Measurements from ENCODE around the gene TRAPPC3.

The TRAPPC3 gene

GRCh38 chr1:36098650-36099365 is 50.5 kb downstream of the TRAPPC3 start:
- H3K4ac ChIP-seq (ENCODE audit: low read depth, low read length), result no peak overlapping the region
- no peak overlapping the region for H2BK120ac ChIP-seq (ENCODE audit: insufficient read depth, low read length, poor library complexity)
- H2AFZ ChIP-seq (ENCODE audit: insufficient read depth, low read length, poor library complexity), result no peak overlapping the region
- H3K9me3 ChIP-seq (ENCODE audit: insufficient read depth, low read depth, low read length), result no peaks in the 10 kb centered on the region
- no peak overlapping the region for H3K18ac ChIP-seq (ENCODE audit: low read length)
- peaks cover 16 to 17% of the 10 kb centered on the region in 2 experiments for H3K36me3 ChIP-seq (ENCODE audit: control insufficient read depth in 1 of 2, insufficient read depth in 2 of 2, low read length in 2 of 2)
- H4K8ac ChIP-seq (ENCODE audit: low read depth, low read length), result no peak overlapping the region
- no peaks in the 10 kb centered on the region for H3K4me1 ChIP-seq (ENCODE audit: control insufficient read depth in 1 of 2, insufficient read depth in 2 of 2, low read length in 2 of 2)
- no peaks in the 10 kb centered on the region for H3K79me2 ChIP-seq (ENCODE audit: control insufficient read depth, insufficient read depth, low read length, poor library complexity)
- no peak overlapping the region for H3K9ac ChIP-seq (ENCODE audit: low read length)
- no CpG with 5 or more reads among the region's 13 CpGs for WGBS (ENCODE audit: extremely low coverage, insufficient coverage, insufficient read length)
- H3K14ac ChIP-seq (ENCODE audit: low read length), result no peak overlapping the region
- H4K91ac ChIP-seq (ENCODE audit: low read depth, low read length), result no peak overlapping the region
- no peak overlapping the region for H4K12ac ChIP-seq (ENCODE audit: low read depth, low read length)
- no peak overlapping the region for H3K4me3 ChIP-seq (ENCODE audit: low read depth, low read length)
- no peak overlapping the region for H3K4me2 ChIP-seq (ENCODE audit: low read length)
- H3K27ac ChIP-seq (ENCODE audit: low read depth, low read length), result no peak overlapping the region
- H3K23ac ChIP-seq (ENCODE audit: low read length), result no peak overlapping the region
- H2BK12ac ChIP-seq (ENCODE audit: low read length), result no peak overlapping the region
- H2BK5ac ChIP-seq (ENCODE audit: low read depth, low read length, poor library complexity), result no peak overlapping the region
- no peak for DNase-seq
- no peak overlapping the region for H2AK5ac ChIP-seq (ENCODE audit: low read length)
- no peaks in the 10 kb centered on the region for H3K79me1 ChIP-seq (ENCODE audit: low read length)
- H3K27me3 ChIP-seq (ENCODE audit: insufficient read depth, low read length), result no peaks in the 10 kb centered on the region

DNA sequence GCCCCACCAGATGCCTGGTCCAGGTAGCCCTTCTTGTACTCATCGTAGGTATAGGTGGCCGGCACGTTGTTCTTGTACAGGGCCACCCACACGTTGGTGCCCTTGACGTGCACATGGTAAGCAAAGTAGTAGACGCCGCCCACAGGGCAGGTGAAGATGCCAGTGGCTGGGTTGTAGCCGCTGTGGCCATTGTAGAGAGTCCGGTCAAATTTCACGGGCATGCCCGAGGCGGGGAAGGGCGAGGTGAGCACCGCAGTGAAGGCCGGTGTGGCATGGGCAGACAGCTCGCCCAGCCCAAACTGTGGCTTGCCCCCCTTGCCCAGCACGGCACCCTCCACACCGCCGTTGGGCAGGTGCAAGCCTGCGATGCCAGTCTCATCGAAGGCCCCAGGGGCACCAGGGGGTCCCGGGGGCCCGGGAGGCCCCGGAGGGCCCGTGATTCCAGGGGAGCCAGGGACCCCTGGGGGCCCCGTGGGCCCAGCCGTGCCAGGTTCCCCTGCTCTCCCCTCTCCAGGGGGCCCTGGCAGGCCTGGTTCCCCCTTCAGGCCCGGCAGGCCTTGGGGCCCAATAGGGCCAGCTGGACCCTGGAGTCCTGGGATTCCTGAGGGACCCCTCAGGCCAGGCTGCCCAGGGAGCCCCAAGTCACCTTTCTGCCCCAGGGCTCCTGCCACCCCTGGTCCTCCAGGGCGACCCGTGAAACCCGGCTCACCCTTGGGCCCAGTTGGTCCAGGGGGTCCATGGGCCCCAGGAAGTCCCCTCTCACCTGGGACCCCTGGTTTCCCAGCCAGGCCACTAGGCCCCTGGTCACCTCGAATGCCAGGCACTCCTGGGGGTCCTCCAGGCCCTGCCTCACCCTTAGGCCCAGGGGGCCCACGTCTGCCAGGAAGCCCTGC is 51.3 kb downstream of the TRAPPC3 start:
- Histone ChIP-seq H3K27me3 (ENCODE audit: insufficient read depth, low read length) (no peaks in the 10 kb centered on the region), H3K36me3 (ENCODE audit: control insufficient read depth in 1 of 2, insufficient read depth in 2 of 2, low read length in 2 of 2) (peaks cover 24 to 25% of the 10 kb centered on the region in 2 experiments), H2BK5ac (ENCODE audit: low read depth, low read length, poor library complexity) (no peak overlapping the region), H2BK120ac (ENCODE audit: insufficient read depth, low read length, poor library complexity) (no peak overlapping the region), H2AK5ac (ENCODE audit: low read length) (no peak overlapping the region), H3K79me2 (ENCODE audit: control insufficient read depth, insufficient read depth, low read length, poor library complexity) (no peaks in the 10 kb centered on the region), H3K4me2 (ENCODE audit: low read length) (no peak overlapping the region), H3K27ac (ENCODE audit: low read depth, low read length) (no peak overlapping the region), H3K9ac (ENCODE audit: low read length) (no peak overlapping the region), H3K4me1 (ENCODE audit: control insufficient read depth in 1 of 2, insufficient read depth in 2 of 2, low read length in 2 of 2) (no peaks in the 10 kb centered on the region), H3K23ac (ENCODE audit: low read length) (no peak overlapping the region), H2BK12ac (ENCODE audit: low read length) (no peak overlapping the region), H3K18ac (ENCODE audit: low read length) (no peak overlapping the region), H4K12ac (ENCODE audit: low read depth, low read length) (no peak overlapping the region), H2AFZ (ENCODE audit: insufficient read depth, low read length, poor library complexity) (no peak overlapping the region), H4K91ac (ENCODE audit: low read depth, low read length) (no peak overlapping the region), H3K79me1 (ENCODE audit: low read length) (no peaks in the 10 kb centered on the region), H3K9me3 (ENCODE audit: insufficient read depth, low read depth, low read length) (no peaks in the 10 kb centered on the region), H4K8ac (ENCODE audit: low read depth, low read length) (peak overlapping the region; percentile 8), H3K14ac (ENCODE audit: low read length) (no peak overlapping the region), H3K4ac (ENCODE audit: low read depth, low read length) (no peak overlapping the region), H3K4me3 (ENCODE audit: low read depth, low read length) (no peak overlapping the region)
- DNase-seq, result no peak
- WGBS (ENCODE audit: extremely low coverage, insufficient coverage, insufficient read length), result no CpG with 5 or more reads among the region's 33 CpGs

DNA sequence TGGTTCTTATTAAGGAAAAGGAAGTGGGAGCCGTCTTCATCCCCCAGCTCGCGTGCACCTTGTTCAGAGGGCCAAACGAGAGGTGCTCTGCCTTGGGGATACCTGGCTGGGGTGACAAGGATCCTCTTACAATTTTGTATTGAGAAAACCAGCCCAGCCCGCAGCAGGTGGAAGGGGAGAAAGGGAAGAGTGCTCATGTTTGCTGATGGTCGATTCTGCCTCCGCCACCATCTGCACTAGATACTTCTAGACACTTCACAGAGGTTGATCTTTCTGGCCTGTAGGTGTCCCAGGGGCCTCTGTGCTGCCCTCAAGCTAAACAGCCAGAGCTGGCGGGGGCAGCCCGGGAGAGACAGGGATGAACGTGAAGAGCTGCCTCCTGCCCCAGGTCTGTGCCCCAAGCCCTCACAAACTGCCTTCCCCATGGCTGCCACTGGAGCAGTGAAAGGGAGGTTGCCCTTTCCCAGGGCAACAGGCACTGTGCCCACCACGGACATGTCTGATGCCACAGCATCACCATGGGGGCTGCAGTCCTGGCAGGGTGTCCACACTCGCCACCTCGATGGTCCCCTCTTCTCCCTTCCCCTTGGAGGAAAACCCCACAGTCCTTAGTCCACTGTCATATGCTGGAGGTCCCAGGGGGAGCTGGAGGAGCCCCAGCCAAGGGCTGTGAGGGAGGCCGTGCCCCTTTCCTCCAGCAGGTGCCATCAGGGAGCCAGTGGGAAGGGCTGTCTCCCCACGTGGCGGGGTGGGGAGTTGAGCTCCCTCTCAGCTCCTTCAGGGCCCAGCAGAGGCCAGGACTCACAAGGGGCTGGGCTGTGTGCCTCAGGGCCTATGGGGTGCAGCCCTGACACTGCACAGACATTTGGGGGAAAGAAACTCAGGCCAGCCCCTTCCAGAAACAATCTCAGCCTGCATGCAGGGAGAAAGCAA is 52.5 kb downstream of the TRAPPC3 start:
- no peak for DNase-seq
- no peak overlapping the region for H2AFZ ChIP-seq (ENCODE audit: insufficient read depth, low read length, poor library complexity)
- H2BK12ac ChIP-seq (ENCODE audit: low read length), result no peak overlapping the region
- H3K4me3 ChIP-seq (ENCODE audit: low read depth, low read length), result no peak overlapping the region
- no peaks in the 10 kb centered on the region for H3K79me1 ChIP-seq (ENCODE audit: low read length)
- no peaks in the 10 kb centered on the region for H3K9me3 ChIP-seq (ENCODE audit: insufficient read depth, low read depth, low read length)
- no peak overlapping the region for H3K18ac ChIP-seq (ENCODE audit: low read length)
- no peaks in the 10 kb centered on the region for H3K27me3 ChIP-seq (ENCODE audit: insufficient read depth, low read length)
- H3K79me2 ChIP-seq (ENCODE audit: control insufficient read depth, insufficient read depth, low read length, poor library complexity), result no peaks in the 10 kb centered on the region
- no peak overlapping the region for H3K4me2 ChIP-seq (ENCODE audit: low read length)
- no peak overlapping the region for H2BK120ac ChIP-seq (ENCODE audit: insufficient read depth, low read length, poor library complexity)
- H4K12ac ChIP-seq (ENCODE audit: low read depth, low read length), result no peak overlapping the region
- H3K4me1 ChIP-seq (ENCODE audit: control insufficient read depth in 1 of 2, insufficient read depth in 2 of 2, low read length in 2 of 2), result no peaks in the 10 kb centered on the region
- no peak overlapping the region for H3K23ac ChIP-seq (ENCODE audit: low read length)
- H4K8ac ChIP-seq (ENCODE audit: low read depth, low read length), result no peak overlapping the region
- no peak overlapping the region for H2AK5ac ChIP-seq (ENCODE audit: low read length)
- H3K4ac ChIP-seq (ENCODE audit: low read depth, low read length), result no peak overlapping the region
- H3K14ac ChIP-seq (ENCODE audit: low read length), result no peak overlapping the region
- no CpG with 5 or more reads among the region's 16 CpGs for WGBS (ENCODE audit: extremely low coverage, insufficient coverage, insufficient read length)
- peaks cover 36 to 37% of the 10 kb centered on the region in 2 experiments for H3K36me3 ChIP-seq (ENCODE audit: control insufficient read depth in 1 of 2, insufficient read depth in 2 of 2, low read length in 2 of 2)
- no peak overlapping the region for H3K27ac ChIP-seq (ENCODE audit: low read depth, low read length)
- no peak overlapping the region for H4K91ac ChIP-seq (ENCODE audit: low read depth, low read length)
- no peak overlapping the region for H2BK5ac ChIP-seq (ENCODE audit: low read depth, low read length, poor library complexity)
- no peak overlapping the region for H3K9ac ChIP-seq (ENCODE audit: low read length)

DNA sequence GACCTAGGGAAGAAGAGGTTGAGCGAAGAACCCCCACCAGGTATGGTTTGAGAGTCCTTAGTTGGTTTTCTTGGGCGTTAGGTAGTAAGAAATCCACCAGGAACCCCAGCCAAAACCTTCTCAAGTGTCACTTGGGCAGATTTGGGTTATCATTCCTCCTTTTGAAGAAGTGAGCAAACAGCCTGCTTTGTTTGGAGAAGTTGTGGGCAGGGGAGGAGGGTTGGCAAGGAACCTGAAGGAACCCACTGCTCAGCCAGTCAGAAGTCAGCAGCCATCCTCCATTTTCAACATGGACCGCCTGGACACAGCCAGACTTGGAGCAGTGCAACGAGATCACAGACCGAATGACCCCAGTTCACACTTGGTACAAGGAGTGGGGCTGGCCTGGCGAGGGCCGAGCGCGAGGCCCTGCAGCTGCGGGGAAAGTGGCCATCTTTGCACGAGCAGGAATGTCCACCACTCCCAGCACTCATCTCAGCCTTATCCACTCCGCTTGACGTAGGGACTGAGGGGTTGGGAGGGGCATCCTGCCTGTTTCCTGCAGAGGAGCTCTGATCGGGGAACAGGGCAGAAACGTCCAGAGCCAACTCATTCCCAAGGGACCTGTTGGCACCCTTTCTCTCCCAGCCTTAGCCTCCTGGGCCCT is 53.4 kb downstream of the TRAPPC3 start:
- Histone ChIP-seq H3K27me3 (ENCODE audit: insufficient read depth, low read length) (no peaks in the 10 kb centered on the region), H3K9me3 (ENCODE audit: insufficient read depth, low read depth, low read length) (no peaks in the 10 kb centered on the region), H3K4me3 (ENCODE audit: low read depth, low read length) (no peak overlapping the region), H2BK5ac (ENCODE audit: low read depth, low read length, poor library complexity) (no peak overlapping the region), H3K79me2 (ENCODE audit: control insufficient read depth, insufficient read depth, low read length, poor library complexity) (no peaks in the 10 kb centered on the region), H4K91ac (ENCODE audit: low read depth, low read length) (no peak overlapping the region), H3K23ac (ENCODE audit: low read length) (no peak overlapping the region), H4K12ac (ENCODE audit: low read depth, low read length) (no peak overlapping the region), H2AFZ (ENCODE audit: insufficient read depth, low read length, poor library complexity) (no peak overlapping the region), H3K18ac (ENCODE audit: low read length) (no peak overlapping the region), H3K4me2 (ENCODE audit: low read length) (no peak overlapping the region), H2BK120ac (ENCODE audit: insufficient read depth, low read length, poor library complexity) (no peak overlapping the region), H2BK12ac (ENCODE audit: low read length) (no peak overlapping the region), H3K9ac (ENCODE audit: low read length) (no peak overlapping the region), H3K79me1 (ENCODE audit: low read length) (no peaks in the 10 kb centered on the region), H2AK5ac (ENCODE audit: low read length) (no peak overlapping the region), H3K14ac (ENCODE audit: low read length) (no peak overlapping the region), H3K36me3 (ENCODE audit: control insufficient read depth in 1 of 2, insufficient read depth in 2 of 2, low read length in 2 of 2) (peaks cover 43 to 45% of the 10 kb centered on the region in 2 experiments), H3K4me1 (ENCODE audit: control insufficient read depth in 1 of 2, insufficient read depth in 2 of 2, low read length in 2 of 2) (no peaks in the 10 kb centered on the region), H3K27ac (ENCODE audit: low read depth, low read length) (no peak overlapping the region), H3K4ac (ENCODE audit: low read depth, low read length) (no peak overlapping the region), H4K8ac (ENCODE audit: low read depth, low read length) (no peak overlapping the region)
- WGBS (ENCODE audit: extremely low coverage, insufficient coverage, insufficient read length), result no CpG with 5 or more reads among the region's 15 CpGs
- DNase-seq, result no peak
